NCI-H2107 (cell line): ENCODE data around the gene RBBP7.

Experiments
- DNase-seq: peaks from one replicate; lab custom pipeline; 2025; lab: John Stamatoyannopoulos, UW

Gene RBBP7

GRCh38 chrX:16870095-16870861 is at the start of gene RBBP7:
TSS of gene RBBP7 (minus strand) at chrX:16870362. CDS start at chrX:16870053, 309 bp downstream.
- peak; percentile 98 for DNase-seq

GRCh38 chrX:16918979-16919378 is 48.8 kb upstream of the RBBP7 start:
- DNase-seq = no peak

- DNase-seq = no peak
These were observed 47.0 kb upstream of the RBBP7 start for GRCh38 chrX:16917120-16917519.

GRCh38 chrX:16916561-16916960 is 46.4 kb upstream of the RBBP7 start:
- no peak for DNase-seq

GRCh38 chrX:16914058-16914457 is 43.9 kb upstream of the RBBP7 start:
- DNase-seq = no peak

GRCh38 chrX:16910376-16910775 is 40.2 kb upstream of the RBBP7 start:
- no peak for DNase-seq

GRCh38 chrX:16903274-16904022 is 33.3 kb upstream of the RBBP7 start:
- DNase-seq = no peak

GRCh38 chrX:16897445-16897844 is 27.3 kb upstream of the RBBP7 start:
- DNase-seq = no peak

GRCh38 chrX:16892504-16893362 is 22.6 kb upstream of the RBBP7 start:
- peak; percentile 55 for DNase-seq

- DNase-seq = no peak
These were observed 15.5 kb upstream of the RBBP7 start for GRCh38 chrX:16885628-16886027.

- no peak for DNase-seq
These were observed 13.3 kb upstream of the RBBP7 start for GRCh38 chrX:16883487-16883804.

GRCh38 chrX:16882702-16883486 is 12.7 kb upstream of the RBBP7 start:
- peak; percentile 71 for DNase-seq

GRCh38 chrX:16882169-16882568 is 12.0 kb upstream of the RBBP7 start:
- DNase-seq = peak; percentile 29

- no peak for DNase-seq
These were observed 6.5 kb upstream of the RBBP7 start for GRCh38 chrX:16876696-16877095.

- DNase-seq = no peak
These were observed 4.4 kb upstream of the RBBP7 start for GRCh38 chrX:16874458-16875095.

GRCh38 chrX:16873106-16873505 is 2.9 kb upstream of the RBBP7 start:
- no peak for DNase-seq

GRCh38 chrX:16870862-16871815 is 977 bp upstream of the RBBP7 start:
- DNase-seq = peak; percentile 44

- peak; percentile 46 for DNase-seq
These were observed 618 bp downstream of the RBBP7 start for GRCh38 chrX:16869393-16870094.

GRCh38 chrX:16868920-16869319 is 1.2 kb downstream of the RBBP7 start:
- DNase-seq = no peak
